HepG2 (cell line): Measurements from ENCODE around the gene PRDX3. TPM values are rescaled to one million over a fixed set of nuclear protein-coding genes. Genes with fewer than 3 reads are reported as not detected.

ENCODE experiments used
- ARHGAP35 ChIP-seq: sonication (generic); formaldehyde crosslinking; IDR thresholded peaks from 2 replicates; pipeline ENCODE4 v1.9.0; 2022; ENCODE audit warnings: mild to moderate bottlenecking, inconsistent platforms, moderate library complexity, missing genetic modification reagents, borderline replicate concordance
- ARID5B ChIP-seq: IDR thresholded peaks from 2 replicates; pipeline ENCODE4 v1.4.0; 2020; ENCODE audit warnings: mild to moderate bottlenecking, missing genetic modification reagents
- ETV6 ChIP-seq: sonication (generic); formaldehyde crosslinking; conservative IDR thresholded peaks from 2 replicates; pipeline ENCODE4 v1.4.0; 2020; ENCODE audit warnings: missing genetic modification reagents
- ZBED4 ChIP-seq: sonication (generic); formaldehyde crosslinking; IDR thresholded peaks from 2 replicates; pipeline ENCODE4 v1.4.0; 2020; ENCODE audit warnings: missing genetic modification reagents, borderline replicate concordance
- ZHX2 ChIP-seq, 2 experiments: sonication (generic) in 1 of 2; formaldehyde crosslinking in 1 of 2; IDR thresholded peaks; 2 replicates each; pipeline versions ENCODE4 v1.6.1 to v1.9.0; 2014 to 2022; ENCODE audit warnings: antibody characterized with exemption in 1 of 2, borderline replicate concordance in 1 of 2, inconsistent platforms in 1 of 2, low read depth in 1 of 2, missing genetic modification reagents in 1 of 2
- ZNF549 ChIP-seq: sonication (generic); formaldehyde crosslinking; IDR thresholded peaks from 2 replicates; pipeline ENCODE4 v1.5.0; 2020; ENCODE audit warnings: missing genetic modification reagents
- polyA plus RNA-seq, 8 experiments: library from polyadenylated mRNA; depleted of rRNA in 3 of 8; stranded (reverse) in 7 of 8; unstranded in 1 of 8; fragments of >200 nt; fragmentation: Illumina TruSeq in 4 of 8; extraction: Trizol in 4 of 8; gene quantifications; 2 replicates each; pipeline versions ENCODE4 v1.2.1 to v1.2.3, GENCODE V29; 2011 to 2016; ENCODE audit warnings: low read depth in 4 of 8, missing spikeins in 1 of 8, mixed read lengths in 1 of 8; ENCODE audit not compliant: insufficient read depth in 1 of 8
- total RNA-seq, 5 experiments: library from RNA; depleted of rRNA; stranded (reverse); fragments of >200 nt; fragmentation: Illumina TruSeq; extraction: Trizol; gene quantifications; 2 replicates each; pipeline ENCODE4 v1.2.3, GENCODE V29; 2016; ENCODE audit warnings: low read depth in 1 of 5

Gene PRDX3
- total and polyA plus RNA-seq, 2 of the 13 experiments (the other 11 are each of a cell fraction or from before 2014, with no cell fraction given), result 407 to 565 TPM

- TF ChIP-seq ARID5B (CRISPR knock-in tag) (0 out of 2 replicates have a peak, but pooled peaks have one; percentile 6), ZBED4 (CRISPR knock-in tag) (no peak), ARHGAP35 (CRISPR knock-in tag) (0 out of 2 replicates have a peak, but pooled peaks have one; percentile 7), ETV6 (no peak), ZHX2 (IDR thresholded peaks at IDR 0.05; ENCODE audit: low read depth) (no peak), ZHX2 (CRISPR knock-in tag; IDR thresholded peaks at IDR 0.05; ENCODE audit: borderline replicate concordance) (peak; percentile 61), ZNF549 (CRISPR knock-in tag) (peak; percentile 58; the same call in 1 of the 2 replicates)
Observed at GRCh38 chr10:119206603-119207365, 28.2 kb upstream of the PRDX3 start (continued).
